ENCODE results near the gene WNK4.
A peak's percentile ranks its signal among the peaks of the same experiment; 100 is the strongest.

Gene WNK4

DNA sequence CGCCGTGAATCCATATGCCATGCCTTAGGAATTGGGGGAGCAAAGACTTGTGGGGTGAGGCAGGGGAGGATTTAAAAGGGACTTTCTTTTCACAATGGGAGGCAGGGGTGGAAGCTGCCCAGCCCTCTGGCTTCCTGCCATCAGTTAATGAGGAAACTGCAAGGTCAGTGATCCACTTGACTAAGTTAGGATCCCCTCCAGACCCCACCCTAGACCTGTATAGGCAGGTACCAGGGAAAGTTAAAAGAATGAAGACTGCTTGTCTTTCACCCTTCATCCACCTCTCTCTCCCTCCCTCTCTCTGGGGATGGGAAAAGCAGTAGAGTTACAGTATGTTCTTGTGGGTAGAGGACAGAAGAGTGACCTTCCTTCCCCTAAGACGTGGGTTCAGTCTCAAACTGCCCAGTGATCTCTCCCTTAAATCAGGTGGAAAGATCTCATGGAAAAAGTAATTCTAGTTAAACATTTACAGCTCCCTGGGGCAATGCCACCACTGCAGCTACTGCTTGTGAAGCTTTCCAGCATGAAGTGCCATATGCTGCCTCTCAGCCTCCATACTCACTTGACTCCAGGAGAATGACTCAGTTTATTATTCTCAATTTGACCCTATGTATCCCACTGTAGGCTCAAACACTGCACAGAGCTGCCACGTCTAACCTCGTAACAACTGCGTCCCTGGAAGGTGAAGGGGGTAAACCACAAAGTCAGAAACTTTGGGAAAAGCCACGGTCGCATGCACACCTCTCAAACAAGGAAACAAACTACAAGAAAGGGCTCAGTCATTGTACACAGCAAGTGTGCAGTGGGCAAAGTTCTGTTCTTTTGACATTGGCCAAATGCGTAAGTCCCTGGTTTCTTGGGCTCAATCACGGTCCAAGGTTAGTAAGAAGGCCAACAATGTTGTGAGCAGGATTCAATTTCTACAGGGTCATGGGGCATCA is 16.9 kb downstream of the WNK4 start:
- no peak for DNase-seq

DNA sequence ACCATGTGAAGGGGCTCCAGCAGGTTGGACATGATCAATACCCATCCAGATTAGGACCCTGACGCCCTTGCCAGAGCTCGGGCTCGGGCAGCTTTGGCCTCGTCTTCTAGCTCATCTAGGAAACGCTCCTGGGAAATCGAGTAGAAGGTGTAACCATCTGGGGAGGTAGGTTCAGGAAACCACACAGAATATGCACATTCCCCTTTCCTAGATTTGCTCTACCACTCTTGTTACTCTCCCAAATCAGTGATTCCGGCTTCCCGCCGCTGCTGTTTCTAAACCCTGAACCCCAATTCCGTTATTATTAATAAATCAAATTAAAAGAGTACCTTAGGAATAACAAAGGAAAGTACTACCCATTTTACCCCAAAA is 17.6 kb downstream of the WNK4 start:
- no peak for DNase-seq

DNA sequence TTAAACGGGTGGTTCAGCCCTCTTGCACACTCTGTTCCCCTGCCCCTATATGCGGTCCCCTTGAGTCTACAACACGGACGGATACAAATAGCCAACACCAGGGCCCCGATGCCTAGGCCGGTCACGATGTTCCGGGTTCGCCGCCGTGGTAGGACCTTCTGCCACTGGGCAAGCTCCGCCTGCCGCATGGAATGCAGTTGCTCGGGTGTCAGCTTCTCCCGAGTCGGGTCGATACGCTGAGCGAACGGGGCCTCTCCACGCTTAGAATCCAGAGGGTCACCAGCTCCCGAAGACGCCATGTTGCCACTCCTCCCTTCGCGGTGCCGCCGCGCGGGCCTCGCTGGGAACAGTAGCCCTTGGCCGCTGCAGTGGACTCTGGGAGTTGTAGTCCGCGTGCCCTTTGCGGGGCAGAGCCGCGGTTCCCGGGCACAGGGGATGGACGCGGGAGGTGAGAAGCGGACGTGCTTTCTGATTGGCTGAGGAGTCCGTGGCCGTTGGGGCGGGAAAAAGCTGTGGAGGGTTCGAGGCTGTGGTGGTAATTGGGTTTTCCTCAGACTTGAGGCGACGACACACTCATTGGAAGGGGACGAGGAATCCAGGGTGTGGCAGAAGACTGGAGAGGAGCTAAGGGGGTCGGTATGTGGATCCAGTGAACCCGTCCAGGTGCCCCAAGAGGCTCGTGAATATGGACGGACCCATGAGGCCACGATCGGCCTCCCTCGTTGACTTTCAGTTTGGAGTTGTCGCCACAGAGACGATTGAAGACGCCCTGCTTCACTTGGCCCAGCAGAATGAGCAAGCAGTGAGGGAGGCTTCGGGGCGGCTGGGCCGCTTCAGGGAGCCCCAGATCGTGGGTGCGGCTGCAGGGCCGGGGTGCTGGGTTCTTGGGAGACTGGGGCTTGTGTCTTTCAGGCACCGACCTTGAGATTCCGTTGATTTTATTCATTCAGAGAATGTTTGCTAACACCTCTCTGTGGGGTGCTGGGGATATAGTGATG is 18.3 kb downstream of the WNK4 start, which contains the start of the genes CNTD1 and COA3:
Gene CNTD1 (plus strand): TSS at position 479 of the 998 bp plus-strand sequence. CDS start 207 bp downstream, at position 686.
Gene COA3 (minus strand): TSS at position 322 of the 998 bp plus-strand sequence. CDS start 23 bp downstream, at position 299.
- DNase-seq = peak; percentile 78

GRCh38 chr17:42803074-42803883 is 22.9 kb downstream of the WNK4 start:
- peak; percentile 81 for DNase-seq

DNA sequence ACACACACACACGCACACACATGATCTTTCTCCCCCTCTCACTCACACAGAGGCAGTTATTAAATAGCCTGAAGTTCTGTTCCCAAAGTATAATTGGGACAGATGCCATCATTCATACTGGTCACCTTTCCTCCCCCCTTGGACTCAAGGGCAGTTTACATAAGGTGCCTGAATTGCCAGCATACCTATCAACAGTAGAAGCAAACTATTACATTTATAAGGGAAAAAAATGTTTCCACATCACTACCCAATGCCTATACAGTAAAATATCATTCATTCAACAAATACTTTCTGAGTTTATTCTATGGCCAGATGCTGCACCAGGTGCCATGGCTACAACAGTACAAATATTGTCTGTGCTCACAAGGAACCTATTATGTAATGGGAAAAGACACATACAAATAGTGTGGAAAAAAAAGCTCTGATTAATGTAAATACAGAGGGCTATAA is 24.5 kb downstream of the WNK4 start:
- DNase-seq = peak; percentile 75

DNA sequence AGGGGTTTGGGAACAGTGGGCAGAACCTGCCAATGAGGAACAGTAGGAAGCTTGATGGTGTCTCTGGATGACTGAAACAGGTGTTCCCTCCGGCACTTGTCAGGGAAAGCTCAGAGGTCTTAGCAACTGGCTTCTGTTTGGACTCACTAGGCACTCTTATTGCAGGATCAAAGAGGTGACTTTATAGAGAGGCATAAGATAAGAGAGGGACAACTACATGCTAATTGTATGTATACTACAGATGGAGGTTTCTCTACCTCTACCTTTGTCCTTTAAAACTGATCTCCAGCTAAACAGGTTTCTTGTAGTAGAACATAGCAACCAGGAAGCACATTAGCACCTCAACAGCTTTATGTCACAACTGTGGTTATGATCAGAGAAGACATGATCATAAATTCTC is 25.8 kb downstream of the WNK4 start:
- DNase-seq = no peak

GRCh38 chr17:42809250-42809649 is 28.8 kb downstream of the WNK4 start:
- DNase-seq = no peak

GRCh38 chr17:42814633-42815399 is 34.4 kb downstream of the WNK4 start:
- no peak for DNase-seq

- no peak for DNase-seq
Observed at GRCh38 chr17:42817866-42818265, 37.5 kb downstream of the WNK4 start.

DNA sequence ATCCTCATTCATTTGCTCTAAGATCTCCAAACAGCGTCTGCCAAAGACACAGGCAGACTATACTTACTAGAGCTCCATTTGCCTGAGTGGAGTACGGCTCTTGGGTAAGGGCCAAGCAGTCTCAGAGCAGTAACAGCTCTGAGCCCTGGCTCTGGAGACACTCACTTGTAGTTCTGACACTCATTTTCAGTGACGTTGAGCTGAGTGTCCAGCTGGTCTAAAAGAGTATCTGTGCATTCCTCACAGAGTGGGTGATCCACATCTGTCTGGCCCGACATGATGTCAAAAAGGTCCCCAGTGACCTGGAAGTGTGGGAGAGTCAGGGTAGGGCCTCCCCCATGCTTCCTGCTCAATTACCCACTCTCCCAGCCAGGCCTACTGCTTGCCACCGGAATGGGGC is 38.0 kb downstream of the WNK4 start:
- no peak for DNase-seq

- DNase-seq = peak; percentile 74
Observed at GRCh38 chr17:42819939-42820535, 39.6 kb downstream of the WNK4 start.

GRCh38 chr17:42821176-42821575 is 40.8 kb downstream of the WNK4 start:
- DNase-seq = no peak

GRCh38 chr17:42827472-42827871 is 47.1 kb downstream of the WNK4 start:
- no peak for DNase-seq

GRCh38 chr17:42830971-42831370 is 50.6 kb downstream of the WNK4 start:
- no peak for DNase-seq

- peak; percentile 43 for DNase-seq
Observed at GRCh38 chr17:42832213-42832933, 52.0 kb downstream of the WNK4 start.

DNA sequence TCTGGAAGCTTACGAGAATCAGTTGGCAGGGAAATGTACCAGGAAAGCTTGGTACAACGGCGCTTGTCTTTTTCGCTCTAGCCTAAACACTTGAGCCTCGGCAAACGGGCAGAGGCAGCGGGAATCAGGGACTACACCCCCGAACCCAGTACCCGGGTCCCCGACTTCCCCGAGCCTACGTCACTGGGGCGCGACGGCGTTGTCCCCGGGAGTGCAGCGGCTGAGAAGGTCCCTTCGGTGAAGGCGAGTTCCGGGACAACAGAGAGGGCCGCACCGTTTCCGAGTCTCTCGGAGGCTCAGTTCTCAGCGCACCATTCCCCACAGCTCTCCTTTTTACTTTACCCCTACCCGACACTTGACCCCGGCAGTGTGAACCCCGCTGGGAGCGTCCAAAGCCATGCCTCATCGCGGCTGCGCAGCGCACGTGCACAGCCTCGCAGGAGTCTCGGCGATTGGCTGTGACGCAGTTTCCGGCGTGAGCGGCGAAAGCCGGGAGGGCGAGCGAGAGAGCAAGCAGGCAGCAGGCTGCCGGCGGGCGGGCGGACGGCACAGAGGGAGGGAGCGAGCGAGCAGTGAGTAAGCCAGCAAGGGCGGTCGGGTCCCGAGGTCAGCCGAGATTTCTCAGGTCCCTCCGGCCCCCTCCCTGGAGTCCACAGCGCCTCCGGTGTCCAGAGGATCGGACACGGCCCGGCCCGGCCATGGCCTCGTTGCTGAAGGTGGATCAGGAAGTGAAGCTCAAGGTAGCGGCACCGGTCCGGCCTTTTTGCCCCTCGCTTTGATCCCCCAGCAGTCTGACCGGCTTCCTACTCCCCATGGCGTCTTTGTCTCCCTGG is 52.7 kb downstream of the WNK4 start, which contains the start of gene PSME3:
Gene PSME3 (plus strand): TSS at position 464 of the 833 bp plus-strand sequence. CDS start 235 bp downstream, at position 699.
- peak; percentile 88 for DNase-seq

GRCh38 chr17:42833767-42834422 is 53.5 kb downstream of the WNK4 start:
- DNase-seq = peak; percentile 71

GRCh38 chr17:42835732-42836131 is 55.3 kb downstream of the WNK4 start:
- DNase-seq = no peak
